HG02981 (cell line): ENCODE results near the gene ADCK1.
"Not testable (repeated sequence)": the region's sequence is repeated elsewhere in the genome, so short reads cannot be mapped to it uniquely, and the experiment has no call there.

Source experiments
- ATAC-seq: cut with Tn5 transposase; IDR thresholded peaks from one replicate; pipeline ENCODE4 v1.9.1; 2021; ENCODE audit warnings: mild to moderate bottlenecking, moderate library complexity; ENCODE audit not compliant: unreplicated experiment

Gene ADCK1

GRCh38 chr14:77892890-77893484 is 93.1 kb downstream of the ADCK1 start:
- no peak for ATAC-seq

GRCh38 chr14:77897374-77897773 is 97.5 kb downstream of the ADCK1 start:
- ATAC-seq, result no peak

- no peak for ATAC-seq
These were observed 102.9 kb downstream of the ADCK1 start for GRCh38 chr14:77902811-77903210.

GRCh38 chr14:77903221-77903620 is 103.3 kb downstream of the ADCK1 start:
- ATAC-seq, result no peak

GRCh38 chr14:77903937-77904617 is 104.2 kb downstream of the ADCK1 start:
- no peak for ATAC-seq

GRCh38 chr14:77906446-77906845 is 106.5 kb downstream of the ADCK1 start:
- no peak for ATAC-seq

GRCh38 chr14:77908847-77909246 is 108.9 kb downstream of the ADCK1 start:
- ATAC-seq, result no peak

GRCh38 chr14:77909911-77910310 is 110.0 kb downstream of the ADCK1 start:
- no peak for ATAC-seq

- no peak for ATAC-seq
These were observed 110.6 kb downstream of the ADCK1 start for GRCh38 chr14:77910506-77910905.

GRCh38 chr14:77911356-77911755 is 111.4 kb downstream of the ADCK1 start:
- ATAC-seq, result no peak

GRCh38 chr14:77912754-77913556 is 113.0 kb downstream of the ADCK1 start:
- ATAC-seq, result no peak

GRCh38 chr14:77914073-77914721 is 114.3 kb downstream of the ADCK1 start:
- ATAC-seq, result no peak

GRCh38 chr14:77915390-77915789 is 115.5 kb downstream of the ADCK1 start:
- ATAC-seq, result not testable (repeated sequence)

- no peak for ATAC-seq
These were observed 117.7 kb downstream of the ADCK1 start for GRCh38 chr14:77917491-77918201.

GRCh38 chr14:77918448-77918847 is 118.5 kb downstream of the ADCK1 start:
- no peak for ATAC-seq

GRCh38 chr14:77920312-77920711 is 120.4 kb downstream of the ADCK1 start:
- ATAC-seq, result no peak

GRCh38 chr14:77921818-77922217 is 121.9 kb downstream of the ADCK1 start:
- ATAC-seq, result no peak

GRCh38 chr14:77923131-77923936 is 123.4 kb downstream of the ADCK1 start:
- ATAC-seq, result no peak

- ATAC-seq, result no peak
These were observed 124.4 kb downstream of the ADCK1 start for GRCh38 chr14:77924141-77924948.
